OCI-LY3 (cell line): ENCODE results near the gene ZC3H18.
"Not testable (repeated sequence)": the region's sequence is repeated elsewhere in the genome, so short reads cannot be mapped to it uniquely, and the experiment has no call there.

Experiments used
- H2AFZ ChIP-seq: fragments of 200-600, 300-600 bp; shearing (Covaris generic); 2 replicates; pipeline ENCODE4 v1.6.0; 2014; ENCODE audit warnings: antibody characterized with exemption, low read depth, low read length
- H3K27ac ChIP-seq: fragments of 200-600, 300-600 bp; sonication (generic); 2 replicates; pipeline ENCODE4 v1.5.1; 2014; ENCODE audit warnings: mild to moderate bottlenecking, low read length, moderate library complexity, mixed read lengths
- H3K27me3 ChIP-seq: fragments of 200-600, 300-600 bp; sonication (generic); 2 replicates; pipeline ENCODE4 v1.6.1; 2014; ENCODE audit warnings: low read depth, low read length, mixed read lengths
- H3K36me3 ChIP-seq: fragments of 200-600, 300-600 bp; sonication (generic); replicated peaks from 2 replicates; pipeline ENCODE3; 2014; ENCODE audit warnings: low read depth, low read length, mixed read lengths
- H3K4me1 ChIP-seq: fragments of 300-600, 200-600 bp; sonication (generic); 2 replicates; pipeline ENCODE4 v1.6.1; 2014; ENCODE audit warnings: low read length, mixed read lengths
- H3K4me2 ChIP-seq: fragments of 200-600, 300-600 bp; sonication (generic); 2 replicates; pipeline ENCODE4 v1.6.1; 2014; ENCODE audit warnings: low read length, mixed read lengths
- H3K4me3 ChIP-seq: fragments of 300-600, 200-600 bp; sonication (generic); 2 replicates; pipeline ENCODE4 v1.5.1; 2014; ENCODE audit warnings: antibody characterized with exemption, mild to moderate bottlenecking, low read length, moderate library complexity
- H3K79me2 ChIP-seq: fragments of 300-600, 200-600 bp; shearing (Covaris generic); 2 replicates; pipeline ENCODE4 v1.6.1; 2014; ENCODE audit warnings: mild to moderate bottlenecking, low read length, mixed read lengths
- H3K9ac ChIP-seq: fragments of 300-600, 200-600 bp; shearing (Covaris generic); 2 replicates; pipeline ENCODE4 v1.6.0; 2014; ENCODE audit warnings: mild to moderate bottlenecking, low read length, moderate library complexity
- H3K9me3 ChIP-seq: fragments of 200-600, 300-600 bp; shearing (Covaris generic); 2 replicates; pipeline ENCODE4 v1.6.1; 2014; ENCODE audit warnings: low read length, mixed read lengths; ENCODE audit not compliant: insufficient read depth
- H4K20me1 ChIP-seq: fragments of 200-600, 300-600 bp; sonication (generic); 2 replicates; pipeline ENCODE4 v1.6.1; 2016; ENCODE audit warnings: low read length, mixed read lengths; ENCODE audit not compliant: insufficient read depth
- EZH2phosphoT487 ChIP-seq: fragments of 200-600 bp; shearing (Covaris generic); IDR thresholded peaks from 2 replicates; pipeline ENCODE4 v1.6.1; 2018; ENCODE audit warnings: antibody characterized with exemption, mixed run types, low read depth
- TF ChIP-seq, protein P1 (sequence below): fragments of 200-600, 300-600 bp; sonication (generic); IDR thresholded peaks from 2 replicates; pipeline ENCODE4 v1.5.1; 2014; ENCODE audit warnings: antibody characterized with exemption, low read length, low read depth

ZC3H18 gene

DNA sequence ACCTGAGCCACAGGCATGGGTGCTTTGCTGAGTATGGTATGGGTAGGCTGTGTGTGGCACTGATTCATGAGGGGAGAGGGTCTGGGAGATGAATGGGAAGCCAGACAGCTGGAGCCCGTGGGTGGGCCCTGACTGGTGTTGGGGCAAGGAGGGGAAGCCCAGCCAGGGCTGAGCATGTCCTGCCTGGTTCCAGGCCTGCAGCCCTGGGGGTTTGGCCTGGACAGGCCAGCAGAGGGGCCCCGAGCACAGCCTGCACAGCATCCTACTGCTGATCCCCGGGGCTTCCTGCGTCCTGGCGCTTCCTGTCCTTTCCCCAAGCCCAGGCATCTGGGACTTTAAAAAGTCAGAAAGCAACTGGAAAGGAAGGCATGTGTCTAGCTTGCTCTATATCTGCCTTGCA lies 97.3 kb downstream of the ZC3H18 start:
- Histone ChIP-seq H3K9me3 (no peaks in the 10 kb centered on the region), H3K4me3 (no peak overlapping the region), H3K4me1 (peaks cover 17% of the 10 kb centered on the region), H4K20me1 (no peaks in the 10 kb centered on the region), H3K9ac (no peak overlapping the region), H3K27me3 (no peaks in the 10 kb centered on the region), H3K79me2 (peaks cover 4% of the 10 kb centered on the region), H3K27ac (no peak overlapping the region), H3K4me2 (no peak overlapping the region), H2AFZ (no peak overlapping the region), H3K36me3 (peaks cover 10% of the 10 kb centered on the region)
- TF ChIP-seq EZH2phosphoT487: no peak
- TF ChIP-seq, protein P1, sequence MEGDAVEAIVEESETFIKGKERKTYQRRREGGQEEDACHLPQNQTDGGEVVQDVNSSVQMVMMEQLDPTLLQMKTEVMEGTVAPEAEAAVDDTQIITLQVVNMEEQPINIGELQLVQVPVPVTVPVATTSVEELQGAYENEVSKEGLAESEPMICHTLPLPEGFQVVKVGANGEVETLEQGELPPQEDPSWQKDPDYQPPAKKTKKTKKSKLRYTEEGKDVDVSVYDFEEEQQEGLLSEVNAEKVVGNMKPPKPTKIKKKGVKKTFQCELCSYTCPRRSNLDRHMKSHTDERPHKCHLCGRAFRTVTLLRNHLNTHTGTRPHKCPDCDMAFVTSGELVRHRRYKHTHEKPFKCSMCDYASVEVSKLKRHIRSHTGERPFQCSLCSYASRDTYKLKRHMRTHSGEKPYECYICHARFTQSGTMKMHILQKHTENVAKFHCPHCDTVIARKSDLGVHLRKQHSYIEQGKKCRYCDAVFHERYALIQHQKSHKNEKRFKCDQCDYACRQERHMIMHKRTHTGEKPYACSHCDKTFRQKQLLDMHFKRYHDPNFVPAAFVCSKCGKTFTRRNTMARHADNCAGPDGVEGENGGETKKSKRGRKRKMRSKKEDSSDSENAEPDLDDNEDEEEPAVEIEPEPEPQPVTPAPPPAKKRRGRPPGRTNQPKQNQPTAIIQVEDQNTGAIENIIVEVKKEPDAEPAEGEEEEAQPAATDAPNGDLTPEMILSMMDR: no peak

DNA sequence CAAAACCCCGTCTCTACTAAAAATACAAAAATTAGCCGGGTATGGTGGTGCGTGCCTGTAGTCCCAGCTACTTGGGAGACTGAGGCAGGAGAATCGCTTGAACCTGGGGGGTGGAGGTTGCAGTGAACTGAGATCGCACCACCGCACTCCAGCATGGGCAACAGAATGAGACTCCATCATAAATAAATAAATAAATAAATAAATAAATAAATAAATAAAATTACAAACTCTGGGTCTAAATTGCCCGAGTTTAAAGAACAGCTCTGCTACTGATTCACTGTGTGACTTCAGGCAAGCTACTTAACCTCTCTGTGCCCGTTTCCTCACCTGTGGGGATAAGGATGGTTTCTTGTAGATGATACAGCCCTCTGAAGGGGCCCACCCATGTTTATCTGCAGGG lies 99.3 kb downstream of the ZC3H18 start:
- not testable (repeated sequence) for H4K20me1 ChIP-seq, H2AFZ ChIP-seq, H3K27me3 ChIP-seq, H3K9me3 ChIP-seq, H3K79me2 ChIP-seq, H3K4me2 ChIP-seq, H3K27ac ChIP-seq, H3K4me3 ChIP-seq, H3K9ac ChIP-seq
- peaks cover 11% of the 10 kb centered on the region for H3K4me1 ChIP-seq
- H3K36me3 ChIP-seq: peaks cover 10% of the 10 kb centered on the region

DNA sequence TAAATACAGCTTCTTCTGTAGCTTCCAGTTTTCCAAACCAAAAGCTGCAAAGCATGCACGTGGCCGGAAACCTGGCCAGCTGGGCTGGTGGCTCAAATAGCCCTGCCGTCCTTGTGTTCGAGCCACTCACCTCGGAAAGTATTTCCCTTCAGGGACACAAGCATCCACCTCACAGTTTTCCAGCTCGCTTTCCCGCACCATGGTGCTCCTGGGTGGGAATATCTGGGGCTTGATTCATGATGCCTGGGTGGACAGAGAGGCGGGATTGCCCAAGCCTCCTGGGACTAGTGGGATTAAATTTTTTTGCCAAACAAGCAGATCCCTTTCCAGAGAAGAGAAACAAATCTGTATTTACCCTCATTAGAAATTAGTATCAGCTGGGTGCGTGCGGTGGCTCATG lies 99.8 kb downstream of the ZC3H18 start:
- no peaks in the 10 kb centered on the region for H3K27me3 ChIP-seq
- peaks cover 9% of the 10 kb centered on the region for H3K36me3 ChIP-seq
- no peaks in the 10 kb centered on the region for H4K20me1 ChIP-seq
- no peak overlapping the region for H2AFZ ChIP-seq
- no peak overlapping the region for H3K9ac ChIP-seq
- no peak overlapping the region for H3K4me3 ChIP-seq
- H3K4me2 ChIP-seq: no peak overlapping the region
- H3K79me2 ChIP-seq: no peaks in the 10 kb centered on the region
- H3K27ac ChIP-seq: no peak overlapping the region
- peaks cover 7% of the 10 kb centered on the region for H3K4me1 ChIP-seq
- TF ChIP-seq EZH2phosphoT487: no peak
- TF ChIP-seq, protein P1: no peak
- no peaks in the 10 kb centered on the region for H3K9me3 ChIP-seq

DNA sequence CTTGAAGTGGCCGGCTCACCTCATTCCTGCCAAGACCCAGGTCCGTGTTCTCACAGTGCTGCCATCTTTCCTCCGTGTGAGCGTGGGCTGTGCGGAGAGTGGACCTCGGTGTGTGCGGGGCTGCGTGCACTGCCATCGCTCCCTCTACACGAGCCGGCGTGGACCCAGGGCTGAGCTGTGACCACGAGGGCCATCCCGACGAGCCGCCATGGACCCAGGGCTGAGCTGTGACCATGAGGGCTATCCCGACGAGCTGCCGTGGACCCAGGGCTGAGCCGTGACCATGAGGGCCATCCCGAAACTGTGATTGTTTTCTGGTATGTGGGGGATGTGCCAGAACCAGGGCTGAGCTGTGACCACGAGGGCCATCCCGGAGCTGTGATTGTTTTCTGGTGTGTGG lies 101.6 kb downstream of the ZC3H18 start:
- H3K4me1 ChIP-seq: no peaks in the 10 kb centered on the region
- TF ChIP-seq, protein P1: no peak
- no peak for TF ChIP-seq EZH2phosphoT487
- H4K20me1 ChIP-seq: no peaks in the 10 kb centered on the region
- H3K9me3 ChIP-seq: no peaks in the 10 kb centered on the region
- no peaks in the 10 kb centered on the region for H3K27me3 ChIP-seq
- no peak overlapping the region for H3K4me2 ChIP-seq
- H3K4me3 ChIP-seq: no peak overlapping the region
- H3K79me2 ChIP-seq: no peaks in the 10 kb centered on the region
- H3K27ac ChIP-seq: no peak overlapping the region
- no peak overlapping the region for H2AFZ ChIP-seq
- H3K36me3 ChIP-seq: peaks cover 3% of the 10 kb centered on the region
- H3K9ac ChIP-seq: no peak overlapping the region

DNA sequence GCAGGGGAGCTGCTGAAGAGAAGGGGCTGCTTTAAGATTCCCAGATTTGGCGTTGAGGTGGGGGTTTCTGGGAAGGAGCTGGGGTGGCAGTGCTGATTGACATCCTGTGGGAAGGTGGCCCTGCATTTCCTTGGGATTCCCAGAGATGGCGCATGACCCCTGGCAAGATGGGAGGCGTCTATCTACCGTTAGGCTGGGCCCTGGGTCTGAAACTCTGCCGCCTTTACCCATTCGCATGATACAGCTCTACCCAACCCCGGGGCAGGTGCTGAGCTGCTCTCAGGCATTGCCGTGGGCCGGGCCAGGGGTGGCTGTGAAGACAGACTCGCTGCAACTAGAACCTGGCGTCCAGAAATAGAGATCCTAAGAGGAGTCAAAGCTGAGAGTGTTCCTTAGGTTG lies 102.6 kb downstream of the ZC3H18 start:
- Histone ChIP-seq H3K9me3 (no peaks in the 10 kb centered on the region), H3K79me2 (no peaks in the 10 kb centered on the region), H3K36me3 (peaks cover 3% of the 10 kb centered on the region), H3K4me3 (no peak overlapping the region), H4K20me1 (no peaks in the 10 kb centered on the region), H3K27me3 (no peaks in the 10 kb centered on the region), H3K4me2 (no peak overlapping the region), H2AFZ (no peak overlapping the region), H3K9ac (no peak overlapping the region), H3K27ac (no peak overlapping the region), H3K4me1 (no peaks in the 10 kb centered on the region)
- no peak for TF ChIP-seq EZH2phosphoT487
- TF ChIP-seq, protein P1: peak; percentile 20; the same call in 1 of the 2 replicates
